Fibroblast of the aortic adventitia (primary cell): Measurements from ENCODE around the gene PSD4. TPM values are rescaled to one million over a fixed set of nuclear protein-coding genes. Genes with fewer than 3 reads are reported as not detected.

Source experiments
- DNase-seq: peaks from one replicate; pipeline ENCODE4 v3.0.0-alpha.2; 2010; ENCODE audit warnings: low read depth
- H3K4me3 ChIP-seq: 2 replicates; pipeline ENCODE4 v1.5.1; 2011; ENCODE audit warnings: low read depth, mild to moderate bottlenecking, control low read depth, low read length, moderate library complexity
- total RNA-seq: library from RNA; depleted of rRNA; stranded (reverse); fragments of >200 nt; gene quantifications from 2 replicates; pipeline ENCODE4 v1.2.3, GENCODE V29; 2012; ENCODE audit warnings: low replicate concordance
- TF ChIP-seq, protein P1 (sequence below): IDR thresholded peaks from 2 replicates; pipeline ENCODE4 v1.5.1; 2011; ENCODE audit warnings: mild to moderate bottlenecking, low read length, control low read depth, inconsistent platforms; ENCODE audit not compliant: insufficient read depth

Gene PSD4
- total RNA-seq, 1 donor, result 5.1 TPM

DNA sequence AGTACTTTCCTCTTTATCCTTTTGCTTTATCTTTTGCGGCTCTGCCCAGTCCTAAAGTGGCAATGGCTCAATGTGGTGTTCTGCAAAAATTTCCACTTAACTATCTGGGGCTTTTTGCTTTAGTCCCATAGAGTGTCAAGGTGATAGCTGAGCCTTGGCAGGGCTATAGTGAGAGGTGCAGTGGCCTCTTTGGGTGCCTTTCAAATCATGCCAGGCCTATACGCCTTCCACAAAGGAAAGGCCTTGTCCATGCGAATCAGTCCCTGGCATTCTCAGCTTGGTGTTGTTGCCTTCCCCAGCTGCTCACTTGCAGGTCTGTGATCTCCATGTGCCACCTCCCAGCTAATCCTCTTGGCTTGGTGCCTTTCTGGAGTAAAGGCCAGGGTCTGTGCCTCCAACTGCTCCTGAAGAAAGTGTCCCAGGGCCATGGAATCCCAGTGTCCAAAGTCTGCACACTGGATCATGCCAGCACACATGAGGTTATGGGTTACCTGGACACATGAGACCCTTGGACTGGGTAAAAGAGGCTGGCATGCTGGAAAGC lies 78.3 kb downstream of the PSD4 start:
- TF ChIP-seq, protein P1, sequence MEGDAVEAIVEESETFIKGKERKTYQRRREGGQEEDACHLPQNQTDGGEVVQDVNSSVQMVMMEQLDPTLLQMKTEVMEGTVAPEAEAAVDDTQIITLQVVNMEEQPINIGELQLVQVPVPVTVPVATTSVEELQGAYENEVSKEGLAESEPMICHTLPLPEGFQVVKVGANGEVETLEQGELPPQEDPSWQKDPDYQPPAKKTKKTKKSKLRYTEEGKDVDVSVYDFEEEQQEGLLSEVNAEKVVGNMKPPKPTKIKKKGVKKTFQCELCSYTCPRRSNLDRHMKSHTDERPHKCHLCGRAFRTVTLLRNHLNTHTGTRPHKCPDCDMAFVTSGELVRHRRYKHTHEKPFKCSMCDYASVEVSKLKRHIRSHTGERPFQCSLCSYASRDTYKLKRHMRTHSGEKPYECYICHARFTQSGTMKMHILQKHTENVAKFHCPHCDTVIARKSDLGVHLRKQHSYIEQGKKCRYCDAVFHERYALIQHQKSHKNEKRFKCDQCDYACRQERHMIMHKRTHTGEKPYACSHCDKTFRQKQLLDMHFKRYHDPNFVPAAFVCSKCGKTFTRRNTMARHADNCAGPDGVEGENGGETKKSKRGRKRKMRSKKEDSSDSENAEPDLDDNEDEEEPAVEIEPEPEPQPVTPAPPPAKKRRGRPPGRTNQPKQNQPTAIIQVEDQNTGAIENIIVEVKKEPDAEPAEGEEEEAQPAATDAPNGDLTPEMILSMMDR, result no peak
- no peak overlapping the region for H3K4me3 ChIP-seq
- DNase-seq, result no peak

DNA sequence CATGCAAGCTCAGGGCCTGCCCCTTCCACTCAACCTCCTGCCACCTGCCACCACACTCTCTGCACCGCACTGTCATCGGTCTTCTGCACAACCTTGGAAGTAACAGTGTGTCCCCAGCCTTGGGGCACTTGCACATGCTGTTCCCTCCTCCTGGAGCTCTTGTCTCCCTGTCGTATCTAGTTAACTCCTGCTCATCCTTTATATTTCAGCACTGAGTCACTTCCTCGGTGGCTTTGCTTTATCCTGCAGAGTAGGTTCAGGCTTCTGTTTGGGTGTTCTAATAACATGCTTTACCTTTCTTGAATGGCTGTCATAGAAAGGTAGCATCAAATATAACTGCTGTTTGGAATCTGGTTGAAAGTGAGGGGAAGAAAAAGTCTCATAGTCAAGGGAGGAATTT lies 79.7 kb downstream of the PSD4 start:
- no peak for DNase-seq
- TF ChIP-seq, protein P1, result no peak
- no peak overlapping the region for H3K4me3 ChIP-seq

DNA sequence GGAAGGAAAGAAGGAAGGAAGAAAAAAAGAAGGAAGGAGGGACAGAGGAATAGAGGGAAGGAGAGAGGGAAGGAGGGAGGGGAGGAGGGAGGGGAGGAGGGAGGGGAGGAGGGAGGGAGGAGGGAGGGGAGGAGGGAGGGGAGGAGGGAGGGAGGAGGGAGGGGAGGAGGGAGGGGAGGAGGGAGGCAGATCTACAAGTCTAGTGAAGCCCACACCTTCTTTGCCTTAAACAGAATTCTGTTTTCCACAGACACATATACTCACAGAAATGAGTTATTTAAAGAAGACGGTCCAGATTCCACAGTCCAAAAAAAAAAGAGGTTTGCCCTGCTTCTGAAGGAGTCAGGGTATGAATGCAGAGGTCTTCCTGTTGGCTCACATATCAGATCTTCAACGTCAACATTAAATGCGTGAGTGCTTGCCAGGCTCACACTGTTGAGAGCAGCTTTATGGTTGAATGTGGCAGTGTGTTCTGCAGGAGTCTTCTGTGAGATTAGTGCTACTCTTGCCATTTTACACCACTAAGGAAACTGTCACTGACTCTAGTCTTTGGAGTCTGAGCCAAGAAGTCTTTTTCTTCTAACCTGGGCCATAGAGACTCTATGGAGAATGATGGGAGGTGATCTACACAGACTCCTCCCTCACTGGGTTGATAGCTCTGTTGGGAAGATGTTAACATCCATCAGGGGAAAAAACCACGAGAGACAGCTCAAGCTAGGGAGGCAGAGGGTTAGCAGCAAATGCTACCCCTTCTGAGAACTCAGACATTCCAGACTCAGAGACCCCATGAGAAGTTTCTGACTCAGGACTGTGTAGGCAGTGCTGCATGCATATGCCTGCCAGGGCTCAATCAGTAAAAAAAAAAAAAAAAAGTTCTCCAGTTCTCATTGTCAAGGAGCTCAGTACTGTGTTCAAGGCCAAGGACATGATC lies 81.6 kb downstream of the PSD4 start:
- TF ChIP-seq, protein P1, result no peak
- DNase-seq, result peak; percentile 14
- no peak overlapping the region for H3K4me3 ChIP-seq

DNA sequence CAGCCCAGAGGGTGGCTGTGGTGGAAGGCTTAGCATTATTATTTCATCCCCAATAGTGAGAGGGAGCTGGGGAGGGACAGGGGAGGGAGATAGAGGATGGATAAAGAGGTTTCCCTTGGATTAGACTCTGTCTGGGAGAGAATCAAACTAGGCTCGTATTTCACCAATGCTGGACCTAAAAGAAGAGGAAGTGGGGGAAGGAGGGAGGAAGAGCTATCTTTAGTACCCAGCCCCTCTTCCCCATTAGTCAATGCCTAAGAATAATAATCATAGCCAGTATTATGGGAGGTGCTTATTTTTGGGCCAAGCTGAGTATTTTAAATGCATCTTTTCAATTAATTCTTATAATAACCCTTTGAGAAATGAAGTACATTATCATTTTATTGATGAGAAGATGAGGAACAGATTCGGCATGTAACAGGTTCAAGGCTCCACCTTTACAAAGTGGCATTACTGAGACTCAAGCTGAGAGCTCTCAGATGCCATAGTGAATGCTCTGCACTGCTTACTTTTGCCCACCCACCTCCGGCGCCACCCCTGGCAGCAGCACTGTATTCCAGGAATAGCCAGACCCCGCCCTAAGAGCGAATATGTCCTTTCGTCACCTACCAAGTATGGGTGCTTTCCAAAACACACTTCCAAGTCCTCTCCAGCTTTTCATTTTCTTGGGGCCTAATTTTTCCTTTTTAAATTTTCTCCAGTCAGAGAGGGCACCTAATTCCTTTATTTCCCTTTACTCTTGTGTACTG lies 83.9 kb downstream of the PSD4 start:
- peak; percentile 38 for DNase-seq
- H3K4me3 ChIP-seq, result no peak overlapping the region
- TF ChIP-seq, protein P1, result no peak

DNA sequence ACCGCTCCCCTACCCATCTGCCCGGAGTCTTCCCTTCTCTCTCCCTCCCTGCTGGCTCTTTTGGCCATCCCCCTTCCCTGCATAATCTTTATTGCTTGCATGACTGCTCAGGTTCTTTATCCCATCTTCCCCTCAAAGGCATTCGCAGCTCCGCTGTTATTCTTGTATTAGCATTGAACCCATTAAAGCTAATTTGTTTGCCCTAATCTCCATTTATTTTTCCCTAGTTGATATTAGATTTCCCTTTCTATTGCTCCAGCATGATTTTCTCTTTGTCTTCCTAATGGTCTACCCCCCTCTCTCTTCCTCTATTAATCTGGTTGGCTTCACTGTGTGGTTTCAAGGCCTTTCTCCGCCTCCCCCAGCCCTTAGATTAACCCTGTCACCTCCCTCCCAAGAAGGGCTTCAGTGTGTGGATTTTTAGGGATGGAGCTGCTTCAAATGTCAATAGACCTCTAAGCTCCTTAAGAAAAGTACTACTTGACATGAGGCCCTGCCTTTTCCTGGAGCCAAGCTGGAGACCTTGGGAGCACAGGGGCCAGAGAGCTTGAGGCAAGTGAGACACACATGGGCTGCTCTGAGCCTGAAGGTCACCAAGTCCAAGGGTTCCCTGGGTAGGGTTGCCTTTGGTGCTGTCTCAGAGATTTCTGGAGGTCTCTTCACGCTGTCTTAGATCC lies 84.8 kb downstream of the PSD4 start:
- H3K4me3 ChIP-seq, result no peak overlapping the region
- no peak for DNase-seq
- TF ChIP-seq, protein P1, result no peak

Other genes starting within 250 kb of the PSD4 start
- not detected in 2 replicates for gene IL36G, start 196.0 kb upstream of the PSD4 start, total RNA-seq
- gene IL36A, start 168.5 kb upstream of the PSD4 start, total RNA-seq, result 2.0 TPM in 1 of 2 replicates, not detected in the other
- not detected in 2 replicates for gene IL36B, start 121.1 kb upstream of the PSD4 start, total RNA-seq
- gene IL36RN, start 114.8 kb upstream of the PSD4 start, total RNA-seq, result not detected in 2 replicates
- gene IL1F10, start 106.0 kb upstream of the PSD4 start, total RNA-seq, result not detected in 2 replicates
- gene IL1RN, start 46.4 kb upstream of the PSD4 start, total RNA-seq, result 1.1 TPM in 1 of 2 replicates, not detected in the other
- 0.09 and 1.5 TPM in 2 replicates for gene PAX8, start 105.0 kb downstream of the PSD4 start, total RNA-seq